Adrenal gland (tissue), 12 donors: ENCODE data around the gene HOXB1. TPM values are rescaled to one million over a fixed set of nuclear protein-coding genes. Genes with fewer than 3 reads are reported as not detected.

ENCODE experiments used
- DNase-seq, 7 donors: peaks; one replicate each; pipeline ENCODE4 v3.0.0-alpha.2; 2019 to 2020
- H3K27ac ChIP-seq, 5 donors: fragments of 200-600 bp; sonication (generic) in 4 of 5; 1 replicate in 3 of 5; 2 replicates in 2 of 5; pipeline versions ENCODE4 v1.5.1 to v1.8.0; 2016 to 2020; ENCODE audit warnings: mild to moderate bottlenecking in 1 of 5
- H3K27me3 ChIP-seq: fragments of 200-600 bp; 2 replicates; pipeline ENCODE4 v1.8.0; 2021
- H3K36me3 ChIP-seq, 2 donors: fragments of 200-600 bp; replicated peaks in 1 of 2; 1 replicate in 1 of 2; 2 replicates in 1 of 2; pipeline versions ENCODE4 v1.5.1 to v1.8.0; 2018 to 2022
- H3K4me1 ChIP-seq, 2 donors: fragments of 200-600 bp; replicated peaks in 1 of 2; 1 replicate in 1 of 2; 2 replicates in 1 of 2; pipeline versions ENCODE4 v1.5.1 to v1.8.0; 2018 to 2021
- H3K4me3 ChIP-seq, 4 donors: fragments of 200-600 bp; sonication (generic) in 3 of 4; one replicate each; pipeline ENCODE4 v1.5.1; 2016 to 2018
- H3K9me3 ChIP-seq, 3 donors: fragments of 200-600 bp; sonication (generic) in 1 of 3; replicated peaks in 1 of 3; 1 replicate in 2 of 3; 2 replicates in 1 of 3; pipeline versions ENCODE4 v1.5.1 to v1.8.0; 2016 to 2021
- POLR2A ChIP-seq, 2 donors: fragments of 450-650 bp; IDR thresholded peaks; one replicate each; pipeline ENCODE4 v1.6.1; 2017; ENCODE audit warnings: antibody characterized with exemption in 2 of 2, mild to moderate bottlenecking in 2 of 2, moderate library complexity in 1 of 2
- WGBS, 4 donors: extraction: QIAGEN DNeasy Blood & Tissue Kit in 2 of 4; methylation state at CpG; one replicate each; pipeline versions ENCODE4 v1.1.5 to v1.1.7; 2013 to 2017; 5-methylcytosine and 5-hydroxymethylcytosine counted together
- intact Hi-C, 2 donors: fragments of 100-400 bp; cut with DNase I; formaldehyde crosslinking; loops; one replicate each; pipeline versions ENCODE4 v1.14.1 to v1.15.0; 2022 to 2023
- polyA plus RNA-seq, 3 donors: library from polyadenylated mRNA; stranded (reverse); fragments of 200-250 nt in 2 of 3; fragments of 350-450 nt in 1 of 3; fragmentation: Illumina TruSeq in 1 of 3; extraction: RNeasy Lipid Tissue Mini Kit (QIAGEN cat#74804) in 1 of 3; gene quantifications; one replicate each; pipeline ENCODE4 v1.2.3, GENCODE V29; 2013 to 2014
- total RNA-seq, 9 donors: library from RNA; depleted of rRNA in 4 of 9; stranded (reverse); fragments of >200 nt in 4 of 9; fragments of 120-200 nt in 1 of 9; fragmentation: NEBNext Ultra II Directional in 1 of 9; extraction: Animal tissue kit (Norgen Biotek cat#: 25700) in 1 of 9; gene quantifications; one replicate each; pipeline versions ENCODE4 v1.1.0 to v1.2.4, GENCODE V29; 2013 to 2023
- TF ChIP-seq, protein P1 (sequence below), 6 experiments: fragments of 450-650 bp in 4 of 6; fragments of 200-600 bp in 2 of 6; sonication (generic) in 1 of 6; IDR thresholded peaks; 1 replicate in 5 of 6; 2 replicates in 1 of 6; pipeline versions ENCODE4 v1.5.1 to v1.8.0; 2016 to 2021; ENCODE audit warnings: antibody characterized with exemption in 6 of 6, mild to moderate bottlenecking in 2 of 6, moderate library complexity in 1 of 6
- donor health status: healthy with polysubstance abuse.
- donor health status: Bipolar disorder and iron deficiency.
- donor health status: DM: yes; HTN: yes; CAD: no.
- donor health status: DM: no; HTN: no; CAD: no.
- donor health status: DM: no; HTN: no; CAD: no.
- donor health status: DM: yes; HTN: yes; CAD: no.

Gene HOXB1
- total and polyA plus RNA-seq, 12 donors = not detected

DNA sequence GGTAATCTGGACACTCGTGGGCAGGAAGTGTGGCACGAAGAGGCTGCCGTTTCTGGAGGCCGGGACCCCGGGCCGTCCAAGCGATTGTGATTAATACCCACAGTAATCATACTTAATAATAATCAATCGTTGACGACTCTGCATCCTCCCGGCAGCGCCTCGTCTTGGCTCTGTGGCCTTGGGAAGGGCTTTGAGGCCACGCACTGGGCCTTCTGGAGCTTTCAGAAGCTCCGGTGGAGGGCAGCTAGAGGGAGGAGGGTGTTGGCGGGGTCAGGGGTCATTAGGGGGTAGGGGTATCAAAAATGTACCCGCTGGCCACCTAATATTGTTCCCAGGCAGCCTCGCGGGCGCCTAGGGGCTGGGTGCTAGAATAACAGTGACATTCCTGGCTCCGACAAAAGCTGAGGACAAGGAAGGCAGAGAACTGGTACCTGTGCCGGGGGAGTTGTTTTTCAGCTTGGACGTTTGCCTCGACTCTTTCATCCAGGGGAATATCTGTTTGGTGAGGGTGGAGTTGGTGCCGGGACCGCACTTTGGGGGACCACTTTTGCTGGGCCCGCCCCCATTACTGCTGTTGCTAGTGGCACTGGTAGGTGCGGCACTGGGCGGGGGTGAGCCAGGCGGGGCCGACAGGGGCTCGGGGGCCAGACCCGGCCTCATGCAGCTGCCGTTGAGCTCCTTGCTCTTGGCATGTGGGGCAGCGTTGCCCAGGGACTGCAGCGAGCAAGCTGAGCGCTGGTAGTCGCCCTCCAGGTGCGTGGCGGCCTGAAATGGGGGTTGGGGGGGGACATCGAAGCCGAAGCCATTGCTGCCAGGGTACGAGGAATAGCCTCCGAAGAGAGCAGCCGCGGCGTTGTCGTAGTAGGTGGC, 21.0 kb upstream of the HOXB1 start:
- H3K36me3 ChIP-seq = peaks cover 0 to 6% of the 10 kb centered on the region in 2 donors
- no peak for TF ChIP-seq POLR2A (IDR thresholded peaks at IDR 0.05)
- TF ChIP-seq, protein P1, sequence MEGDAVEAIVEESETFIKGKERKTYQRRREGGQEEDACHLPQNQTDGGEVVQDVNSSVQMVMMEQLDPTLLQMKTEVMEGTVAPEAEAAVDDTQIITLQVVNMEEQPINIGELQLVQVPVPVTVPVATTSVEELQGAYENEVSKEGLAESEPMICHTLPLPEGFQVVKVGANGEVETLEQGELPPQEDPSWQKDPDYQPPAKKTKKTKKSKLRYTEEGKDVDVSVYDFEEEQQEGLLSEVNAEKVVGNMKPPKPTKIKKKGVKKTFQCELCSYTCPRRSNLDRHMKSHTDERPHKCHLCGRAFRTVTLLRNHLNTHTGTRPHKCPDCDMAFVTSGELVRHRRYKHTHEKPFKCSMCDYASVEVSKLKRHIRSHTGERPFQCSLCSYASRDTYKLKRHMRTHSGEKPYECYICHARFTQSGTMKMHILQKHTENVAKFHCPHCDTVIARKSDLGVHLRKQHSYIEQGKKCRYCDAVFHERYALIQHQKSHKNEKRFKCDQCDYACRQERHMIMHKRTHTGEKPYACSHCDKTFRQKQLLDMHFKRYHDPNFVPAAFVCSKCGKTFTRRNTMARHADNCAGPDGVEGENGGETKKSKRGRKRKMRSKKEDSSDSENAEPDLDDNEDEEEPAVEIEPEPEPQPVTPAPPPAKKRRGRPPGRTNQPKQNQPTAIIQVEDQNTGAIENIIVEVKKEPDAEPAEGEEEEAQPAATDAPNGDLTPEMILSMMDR (IDR thresholded peaks at IDR 0.05) = no peak
- H3K4me1 ChIP-seq = peaks cover 5 to 39% of the 10 kb centered on the region in 2 donors
- H3K27me3 ChIP-seq = no peaks in the 10 kb centered on the region
- no peak overlapping the region for H3K4me3 ChIP-seq
- H3K9me3 ChIP-seq = no peaks in the 10 kb centered on the region
- H3K27ac ChIP-seq = peak overlapping the region in 2 of 5 donors; percentile 41 to 53
- WGBS, 4 donors = 78 to 83% (median 79%) methylated on average over 24 to 47 of the region's 47 CpGs
- DNase-seq = peak in 1 of 7 donors; percentile 21
- intact Hi-C loops = no loop called here

DNA sequence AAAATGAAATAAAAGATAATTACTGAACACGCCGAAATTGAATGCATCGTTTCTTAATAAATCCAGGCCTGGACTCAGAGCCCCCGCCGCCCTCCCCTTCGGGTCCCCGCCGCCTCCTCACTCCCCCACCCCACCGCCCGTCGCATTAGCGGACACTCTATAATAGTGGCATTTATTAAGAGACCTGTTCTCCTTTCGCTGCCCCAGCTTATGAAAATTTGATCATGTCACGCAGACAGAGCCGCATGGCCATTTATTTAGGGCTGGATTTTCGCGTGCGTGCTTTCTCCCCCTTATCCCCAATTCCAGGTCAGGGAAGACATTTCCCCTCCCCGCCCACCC, 20.4 kb upstream of the HOXB1 start:
- Histone ChIP-seq H3K9me3 (no peaks in the 10 kb centered on the region), H3K36me3 (peaks cover 0 to 6% of the 10 kb centered on the region in 2 donors), H3K4me3 (no peak overlapping the region), H3K27me3 (no peaks in the 10 kb centered on the region), H3K27ac (peak overlapping the region in 2 of 5 donors; percentile 38 to 54), H3K4me1 (peaks cover 5 to 38% of the 10 kb centered on the region in 2 donors)
- TF ChIP-seq, protein P1 (IDR thresholded peaks at IDR 0.05) = no peak
- TF ChIP-seq POLR2A (IDR thresholded peaks at IDR 0.05) = no peak
- DNase-seq = peak in 1 of 7 donors; percentile 10
- 78 to 88% (median 81%) methylated on average over 19 of the region's 19 CpGs for WGBS, 4 donors
- intact Hi-C loops = no loop called here

DNA sequence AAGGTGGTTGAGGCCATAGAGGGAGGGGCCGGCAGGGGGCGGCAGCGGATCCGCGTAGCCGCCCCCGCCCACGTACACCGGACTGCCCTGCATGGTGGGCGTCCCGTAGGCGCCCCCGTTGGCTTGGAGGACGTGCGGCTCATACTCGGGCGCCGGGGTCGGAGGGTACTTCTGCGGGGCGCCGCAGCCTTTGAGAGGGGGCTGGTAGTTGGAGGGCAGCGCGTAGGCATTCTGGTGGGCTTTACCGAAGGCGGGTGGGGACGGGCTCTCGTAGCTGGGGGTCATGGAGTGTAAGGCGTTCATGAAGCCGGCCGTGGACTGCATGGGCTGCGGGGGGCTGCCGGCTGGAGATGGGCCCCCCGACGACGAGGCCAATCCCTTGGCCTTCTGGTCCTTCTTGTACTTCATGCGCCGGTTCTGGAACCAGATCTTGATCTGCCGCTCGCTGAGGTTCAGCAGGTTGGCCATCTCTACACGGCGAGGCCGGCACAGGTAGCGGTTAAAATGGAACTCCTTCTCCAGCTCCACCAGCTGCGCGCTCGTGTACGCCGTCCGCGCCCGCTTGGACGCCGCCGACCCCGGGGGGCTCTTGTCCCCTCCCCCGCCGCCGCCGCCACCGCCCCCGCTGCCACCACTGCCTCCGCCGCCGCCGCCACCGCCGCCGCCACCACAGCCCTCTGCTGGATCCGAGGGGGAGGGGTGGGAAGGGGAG, 19.8 kb upstream of the HOXB1 start:
- intact Hi-C loops = no loop called here
- 64 to 73% (median 67%) methylated on average over 54 to 70 of the region's 70 CpGs for WGBS, 4 donors
- H3K4me3 ChIP-seq = no peak overlapping the region
- TF ChIP-seq, protein P1 (IDR thresholded peaks at IDR 0.05) = no peak
- no peak for TF ChIP-seq POLR2A (IDR thresholded peaks at IDR 0.05)
- no peaks in the 10 kb centered on the region for H3K27me3 ChIP-seq
- peaks cover 7 to 38% of the 10 kb centered on the region in 2 donors for H3K4me1 ChIP-seq
- H3K36me3 ChIP-seq = peaks cover 0 to 6% of the 10 kb centered on the region in 2 donors
- H3K9me3 ChIP-seq = no peaks in the 10 kb centered on the region
- DNase-seq = no peak
- peak overlapping the region in 2 of 5 donors; percentile 38 to 54 for H3K27ac ChIP-seq

DNA sequence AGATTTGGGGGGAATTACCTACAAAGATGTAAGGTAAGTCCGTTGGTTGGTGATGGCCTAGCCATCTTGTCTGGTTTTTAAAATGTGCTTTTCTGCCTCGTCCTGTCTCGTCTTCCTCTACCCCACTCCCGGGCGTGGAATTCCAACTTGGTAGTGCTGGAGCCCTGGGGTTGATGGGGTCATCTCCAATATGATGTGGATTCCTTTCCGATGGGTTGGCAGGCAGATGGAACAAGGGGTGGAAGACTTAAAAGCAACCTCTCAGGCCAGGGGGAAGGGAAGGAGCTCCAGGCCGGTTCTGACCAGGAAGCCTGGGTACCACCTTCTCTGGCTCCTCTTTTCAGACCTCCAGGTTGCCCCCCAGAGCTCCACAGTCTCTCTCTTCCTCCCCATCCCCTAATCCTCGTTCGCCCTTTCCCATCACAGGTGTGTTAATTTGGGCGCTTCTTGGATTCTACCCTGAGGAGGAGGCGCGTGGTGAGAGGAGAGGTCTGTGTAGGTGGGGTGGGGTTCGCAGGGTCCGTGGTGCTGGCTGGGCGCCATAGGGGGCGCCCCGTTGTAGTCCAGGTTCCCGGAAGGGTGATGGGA, 19.2 kb upstream of the HOXB1 start:
- intact Hi-C loops = no loop called here
- peaks cover 13 to 42% of the 10 kb centered on the region in 2 donors for H3K4me1 ChIP-seq
- peaks cover 0 to 6% of the 10 kb centered on the region in 2 donors for H3K36me3 ChIP-seq
- WGBS, 4 donors = 79 to 87% (median 83%) methylated on average over 15 to 18 of the region's 18 CpGs
- TF ChIP-seq, protein P1 (IDR thresholded peaks at IDR 0.05) = no peak
- no peak for TF ChIP-seq POLR2A (IDR thresholded peaks at IDR 0.05)
- no peaks in the 10 kb centered on the region for H3K27me3 ChIP-seq
- peak overlapping the region in 2 of 5 donors; percentile 38 to 54 for H3K27ac ChIP-seq
- H3K4me3 ChIP-seq = no peak overlapping the region
- DNase-seq = no peak
- H3K9me3 ChIP-seq = no peaks in the 10 kb centered on the region
